Measurements from ENCODE around the gene RPS5.

The RPS5 gene

DNA sequence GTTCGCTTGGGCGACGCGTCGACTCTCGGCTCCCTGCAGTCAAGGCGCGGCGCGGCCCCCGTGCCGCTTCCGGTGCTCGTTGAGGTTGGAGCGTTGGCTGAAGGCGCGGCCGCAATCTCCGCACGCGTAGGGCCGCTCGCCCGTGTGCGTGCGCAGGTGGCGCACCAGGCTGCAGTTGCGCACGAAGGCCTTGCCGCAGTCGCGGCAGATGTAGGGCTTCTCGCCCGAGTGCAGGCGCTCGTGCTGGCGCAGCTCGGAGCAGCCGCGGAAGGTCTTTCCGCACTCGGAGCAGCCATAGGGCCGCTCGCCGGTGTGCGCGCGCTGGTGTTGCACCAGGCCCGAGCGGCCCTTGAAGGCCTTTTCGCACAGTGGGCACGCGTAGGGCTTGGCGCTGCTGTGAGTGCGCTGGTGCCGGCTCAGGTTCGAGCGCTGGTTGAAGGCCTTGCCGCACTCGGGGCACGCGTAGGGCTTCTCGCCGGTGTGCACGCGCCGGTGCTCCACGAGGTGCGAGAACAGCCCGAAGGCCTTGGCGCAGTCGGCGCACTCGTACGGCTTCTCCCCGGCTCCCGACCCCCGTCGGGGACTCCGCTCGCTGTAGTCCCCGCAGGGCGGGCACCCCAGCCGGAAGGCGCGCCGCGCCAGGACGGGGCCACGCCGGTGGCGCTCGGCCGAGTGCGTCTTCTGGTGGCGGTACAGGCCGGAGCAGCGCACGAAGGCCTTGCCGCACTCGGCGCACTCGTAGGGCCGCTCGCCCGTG lies 19.2 kb upstream of the RPS5 start:
- no peak for TF ChIP-seq EZH2phosphoT487 (IDR thresholded peaks at IDR 0.05; ENCODE audit: low read length)
- no peak for TF ChIP-seq EZH2 (optimal IDR thresholded peaks at IDR 0.05; ENCODE audit: low read depth, low read length)
- TF ChIP-seq, protein P1, sequence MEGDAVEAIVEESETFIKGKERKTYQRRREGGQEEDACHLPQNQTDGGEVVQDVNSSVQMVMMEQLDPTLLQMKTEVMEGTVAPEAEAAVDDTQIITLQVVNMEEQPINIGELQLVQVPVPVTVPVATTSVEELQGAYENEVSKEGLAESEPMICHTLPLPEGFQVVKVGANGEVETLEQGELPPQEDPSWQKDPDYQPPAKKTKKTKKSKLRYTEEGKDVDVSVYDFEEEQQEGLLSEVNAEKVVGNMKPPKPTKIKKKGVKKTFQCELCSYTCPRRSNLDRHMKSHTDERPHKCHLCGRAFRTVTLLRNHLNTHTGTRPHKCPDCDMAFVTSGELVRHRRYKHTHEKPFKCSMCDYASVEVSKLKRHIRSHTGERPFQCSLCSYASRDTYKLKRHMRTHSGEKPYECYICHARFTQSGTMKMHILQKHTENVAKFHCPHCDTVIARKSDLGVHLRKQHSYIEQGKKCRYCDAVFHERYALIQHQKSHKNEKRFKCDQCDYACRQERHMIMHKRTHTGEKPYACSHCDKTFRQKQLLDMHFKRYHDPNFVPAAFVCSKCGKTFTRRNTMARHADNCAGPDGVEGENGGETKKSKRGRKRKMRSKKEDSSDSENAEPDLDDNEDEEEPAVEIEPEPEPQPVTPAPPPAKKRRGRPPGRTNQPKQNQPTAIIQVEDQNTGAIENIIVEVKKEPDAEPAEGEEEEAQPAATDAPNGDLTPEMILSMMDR (IDR thresholded peaks at IDR 0.05; ENCODE audit: low read length), result no peak
- Histone ChIP-seq H3K79me2 (ENCODE audit: low read length) (no peaks in the 10 kb centered on the region), H3K36me3 (replicated peaks; ENCODE audit: insufficient read depth, low read length) (no peaks in the 10 kb centered on the region), H3K9me2 (replicated peaks; ENCODE audit: insufficient read depth, low read length) (no peaks in the 10 kb centered on the region), H4K20me1 (ENCODE audit: insufficient read depth, low read length) (no peaks in the 10 kb centered on the region), H3K4me1 (ENCODE audit: low read length) (no peaks in the 10 kb centered on the region), H3K4me3 (ENCODE audit: low read length) (no peak overlapping the region), H3K4me2 (ENCODE audit: low read depth, low read length) (no peak overlapping the region), H2AFZ (ENCODE audit: low read length) (no peak overlapping the region), H3K27ac (ENCODE audit: low read length) (no peak overlapping the region), H3F3A (ENCODE audit: insufficient read depth, low read length) (no peaks in the 10 kb centered on the region), H3K27me3 (replicated peaks; ENCODE audit: insufficient read depth, low read length) (no peaks in the 10 kb centered on the region), H3K9me3 (replicated peaks; ENCODE audit: insufficient read depth, low read length) (no peaks in the 10 kb centered on the region), H3K9ac (ENCODE audit: low read length) (no peak overlapping the region)
- DNase-seq, result no peak

DNA sequence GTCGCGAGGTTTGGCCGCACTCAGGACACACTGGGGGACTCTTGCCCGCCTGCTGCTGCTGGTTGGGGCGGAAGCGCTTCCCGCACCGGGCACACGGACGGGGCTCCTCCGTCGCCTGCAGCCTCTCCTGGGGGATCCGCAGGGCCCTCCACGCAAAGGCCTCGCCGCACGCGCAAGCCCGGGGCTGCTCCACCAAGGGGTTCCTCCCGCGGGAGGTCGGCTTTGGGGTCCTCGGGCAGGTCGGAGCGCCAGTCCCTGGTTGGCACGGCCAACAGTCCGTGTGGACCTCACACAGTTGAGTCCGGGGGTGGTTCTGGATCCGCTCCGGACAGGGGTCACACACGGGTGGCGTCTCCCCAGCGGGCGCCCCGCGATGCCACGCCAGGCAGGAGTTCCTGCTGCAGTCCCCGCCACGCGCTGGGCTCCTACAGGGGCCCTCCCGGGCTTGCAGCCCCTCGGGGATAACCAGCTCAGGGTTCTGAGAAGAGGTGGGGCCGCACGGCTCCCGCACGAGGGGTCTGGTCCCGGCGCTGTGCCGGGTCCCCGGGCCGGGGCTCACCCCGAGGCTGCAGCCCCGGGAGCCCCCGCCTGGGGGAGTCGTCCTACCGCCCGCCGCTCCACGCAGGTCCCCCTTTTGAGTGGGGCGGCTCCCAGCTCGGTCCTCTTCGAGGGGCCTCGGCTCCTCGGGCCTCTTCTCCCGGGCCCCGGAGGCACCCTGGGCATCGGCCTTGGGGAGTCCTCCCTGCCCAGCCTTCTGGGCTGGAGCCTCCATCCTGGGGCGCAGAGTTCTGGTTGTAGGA lies 18.3 kb upstream of the RPS5 start:
- H3K27me3 ChIP-seq (replicated peaks; ENCODE audit: insufficient read depth, low read length), result no peaks in the 10 kb centered on the region
- no peak for TF ChIP-seq EZH2phosphoT487 (IDR thresholded peaks at IDR 0.05; ENCODE audit: low read length)
- TF ChIP-seq, protein P1 (IDR thresholded peaks at IDR 0.05; ENCODE audit: low read length), result no peak
- TF ChIP-seq EZH2 (optimal IDR thresholded peaks at IDR 0.05; ENCODE audit: low read depth, low read length), result no peak
- no peaks in the 10 kb centered on the region for H3K9me3 ChIP-seq (replicated peaks; ENCODE audit: insufficient read depth, low read length)
- no peaks in the 10 kb centered on the region for H3K79me2 ChIP-seq (ENCODE audit: low read length)
- H3K9me2 ChIP-seq (replicated peaks; ENCODE audit: insufficient read depth, low read length), result no peaks in the 10 kb centered on the region
- no peaks in the 10 kb centered on the region for H3K4me1 ChIP-seq (ENCODE audit: low read length)
- H3K27ac ChIP-seq (ENCODE audit: low read length), result no peak overlapping the region
- no peaks in the 10 kb centered on the region for H3F3A ChIP-seq (ENCODE audit: insufficient read depth, low read length)
- H3K4me3 ChIP-seq (ENCODE audit: low read length), result no peak overlapping the region
- H3K4me2 ChIP-seq (ENCODE audit: low read depth, low read length), result no peak overlapping the region
- H3K9ac ChIP-seq (ENCODE audit: low read length), result no peak overlapping the region
- H4K20me1 ChIP-seq (ENCODE audit: insufficient read depth, low read length), result no peaks in the 10 kb centered on the region
- no peak overlapping the region for H2AFZ ChIP-seq (ENCODE audit: low read length)
- no peaks in the 10 kb centered on the region for H3K36me3 ChIP-seq (replicated peaks; ENCODE audit: insufficient read depth, low read length)
- no peak for DNase-seq

DNA sequence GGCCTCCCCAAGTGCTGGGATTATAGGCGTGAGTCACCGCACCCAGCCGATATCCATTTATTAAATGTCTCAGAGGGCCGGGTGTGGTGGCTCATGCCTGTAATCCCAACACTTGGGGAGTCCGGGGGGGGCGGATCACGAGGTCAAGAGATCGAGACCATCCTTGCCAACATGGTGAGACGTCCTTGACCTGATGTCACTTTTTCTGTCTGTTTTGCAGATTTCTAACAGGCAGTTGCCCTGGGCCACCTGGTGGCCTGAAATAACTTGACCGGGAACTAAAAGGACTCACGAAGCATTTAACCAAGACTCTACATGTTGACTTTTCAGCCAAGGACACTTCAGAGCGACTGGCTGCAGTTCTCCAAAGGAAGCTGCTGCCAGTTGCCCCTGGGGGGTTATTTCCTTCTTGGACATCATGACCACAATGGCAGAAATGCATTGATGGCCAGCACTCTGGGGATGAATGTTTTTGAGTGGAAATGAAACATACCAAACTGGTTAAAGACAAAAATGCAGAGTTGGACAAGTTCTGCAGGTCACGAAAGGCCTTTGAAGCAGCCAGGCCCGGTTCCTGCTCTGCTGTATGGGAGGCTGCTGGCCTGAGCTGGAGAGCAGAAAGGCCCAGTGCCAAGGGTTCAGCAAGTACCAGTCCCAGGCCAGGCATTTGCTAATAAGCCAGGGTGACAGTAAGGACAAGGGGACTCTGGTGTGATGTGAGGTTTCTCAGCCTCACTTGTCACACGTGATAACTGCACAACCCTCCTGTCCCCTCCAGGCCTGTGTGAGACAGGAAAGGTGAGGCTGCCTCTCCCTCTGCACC lies 14.5 kb upstream of the RPS5 start:
- no peak for DNase-seq
- TF ChIP-seq EZH2phosphoT487 (IDR thresholded peaks at IDR 0.05; ENCODE audit: low read length), result no peak
- H3K79me2 ChIP-seq (ENCODE audit: low read length), result no peaks in the 10 kb centered on the region
- no peak overlapping the region for H2AFZ ChIP-seq (ENCODE audit: low read length)
- no peaks in the 10 kb centered on the region for H3K36me3 ChIP-seq (replicated peaks; ENCODE audit: insufficient read depth, low read length)
- H3K9ac ChIP-seq (ENCODE audit: low read length), result no peak overlapping the region
- H3K4me1 ChIP-seq (ENCODE audit: low read length), result no peaks in the 10 kb centered on the region
- no peak overlapping the region for H3K27ac ChIP-seq (ENCODE audit: low read length)
- no peak overlapping the region for H3K4me2 ChIP-seq (ENCODE audit: low read depth, low read length)
- H3K9me3 ChIP-seq (replicated peaks; ENCODE audit: insufficient read depth, low read length), result no peaks in the 10 kb centered on the region
- H4K20me1 ChIP-seq (ENCODE audit: insufficient read depth, low read length), result no peaks in the 10 kb centered on the region
- H3K27me3 ChIP-seq (replicated peaks; ENCODE audit: insufficient read depth, low read length), result no peaks in the 10 kb centered on the region
- H3K4me3 ChIP-seq (ENCODE audit: low read length), result no peak overlapping the region
- H3F3A ChIP-seq (ENCODE audit: insufficient read depth, low read length), result no peaks in the 10 kb centered on the region
- no peaks in the 10 kb centered on the region for H3K9me2 ChIP-seq (replicated peaks; ENCODE audit: insufficient read depth, low read length)
